ENCODE data around the gene KDM4C. TPM values are rescaled to one million over a fixed set of nuclear protein-coding genes. Genes with fewer than 3 reads are reported as not detected.
A peak's percentile ranks its signal among the peaks of the same experiment; 100 is the strongest.
"Not testable (repeated sequence)": the region's sequence is repeated elsewhere in the genome, so short reads cannot be mapped to it uniquely, and the experiment has no call there.

Gene KDM4C
- total and polyA plus RNA-seq, 4 donors, result 18.9 to 69.5 (median 29.1) TPM

GRCh38 chr9:6733257-6733656 lies 24.5 kb upstream of the KDM4C start:
- no peak overlapping the region for H3K4me3 ChIP-seq (ENCODE audit: low read depth, low read length)
- no peaks in the 10 kb centered on the region for H3K9me3 ChIP-seq (ENCODE audit: control insufficient read depth, insufficient read depth, low read length)
- no peaks in the 10 kb centered on the region for H3K36me3 ChIP-seq (ENCODE audit: control insufficient read depth, insufficient read depth, low read length)
- no peaks in the 10 kb centered on the region for H3K27me3 ChIP-seq (ENCODE audit: control insufficient read depth, insufficient read depth, low read length)
- no peak for DNase-seq (ENCODE audit: low read depth in 4 of 6, low spot score in 6 of 6)
- no peak overlapping the region for H3K27ac ChIP-seq (ENCODE audit: low read depth, low read length)
- WGBS (ENCODE audit: insufficient coverage), result 80% methylated on average over 1 of the region's 3 CpGs
- H3K4me1 ChIP-seq (ENCODE audit: control insufficient read depth, insufficient read depth, low read length), result no peaks in the 10 kb centered on the region

GRCh38 chr9:6733831-6734230 lies 23.9 kb upstream of the KDM4C start:
- H3K9me3 ChIP-seq (ENCODE audit: control insufficient read depth, insufficient read depth, low read length), result no peaks in the 10 kb centered on the region
- no peak overlapping the region for H3K27ac ChIP-seq (ENCODE audit: low read depth, low read length)
- 90% methylated on average over 6 of the region's 6 CpGs for WGBS (ENCODE audit: insufficient coverage)

GRCh38 chr9:6735422-6735821 lies 22.4 kb upstream of the KDM4C start:
- no peak for DNase-seq (ENCODE audit: low read depth in 4 of 6, low spot score in 6 of 6)
- Histone ChIP-seq H3K27me3 (ENCODE audit: control insufficient read depth, insufficient read depth, low read length) (no peaks in the 10 kb centered on the region), H3K4me1 (ENCODE audit: control insufficient read depth, insufficient read depth, low read length) (no peaks in the 10 kb centered on the region), H3K4me3 (ENCODE audit: low read depth, low read length) (no peak overlapping the region), H3K9me3 (ENCODE audit: control insufficient read depth, insufficient read depth, low read length) (no peaks in the 10 kb centered on the region), H3K27ac (ENCODE audit: low read depth, low read length) (no peak overlapping the region), H3K36me3 (ENCODE audit: control insufficient read depth, insufficient read depth, low read length) (no peaks in the 10 kb centered on the region)
- WGBS (ENCODE audit: insufficient coverage), result 92% methylated on average over 3 of the region's 3 CpGs

More at GRCh38 chr9:6733831-6734230, 23.9 kb upstream of the KDM4C start:
- Histone ChIP-seq H3K4me3 (ENCODE audit: low read depth, low read length) (no peak overlapping the region), H3K27me3 (ENCODE audit: control insufficient read depth, insufficient read depth, low read length) (no peaks in the 10 kb centered on the region), H3K4me1 (ENCODE audit: control insufficient read depth, insufficient read depth, low read length) (no peaks in the 10 kb centered on the region), H3K36me3 (ENCODE audit: control insufficient read depth, insufficient read depth, low read length) (no peaks in the 10 kb centered on the region)
- no peak for DNase-seq (ENCODE audit: low read depth in 4 of 6, low spot score in 6 of 6)

- no peaks in the 10 kb centered on the region for H3K9me3 ChIP-seq (ENCODE audit: control insufficient read depth, insufficient read depth, low read length)
- H3K27ac ChIP-seq (ENCODE audit: low read depth, low read length), result no peak overlapping the region
- DNase-seq (ENCODE audit: low read depth in 4 of 6, low spot score in 6 of 6), result peak in 2 of 6 donors; percentile 6 to 8
- no peak overlapping the region for H3K4me3 ChIP-seq (ENCODE audit: low read depth, low read length)
- H3K36me3 ChIP-seq (ENCODE audit: control insufficient read depth, insufficient read depth, low read length), result no peaks in the 10 kb centered on the region
- no peaks in the 10 kb centered on the region for H3K4me1 ChIP-seq (ENCODE audit: control insufficient read depth, insufficient read depth, low read length)
- H3K27me3 ChIP-seq (ENCODE audit: control insufficient read depth, insufficient read depth, low read length), result no peaks in the 10 kb centered on the region
- WGBS (ENCODE audit: insufficient coverage), result no CpG with 5 or more reads among the region's 1 CpG
Observed at GRCh38 chr9:6739218-6739617, 18.6 kb upstream of the KDM4C start.

GRCh38 chr9:6748861-6749260 lies 8.9 kb upstream of the KDM4C start:
- not testable (repeated sequence) for H3K27ac ChIP-seq (ENCODE audit: low read depth, low read length); H3K9me3 ChIP-seq (ENCODE audit: control insufficient read depth, insufficient read depth, low read length); DNase-seq (ENCODE audit: low read depth in 4 of 6, low spot score in 6 of 6); H3K36me3 ChIP-seq (ENCODE audit: control insufficient read depth, insufficient read depth, low read length); H3K4me1 ChIP-seq (ENCODE audit: control insufficient read depth, insufficient read depth, low read length); H3K4me3 ChIP-seq (ENCODE audit: low read depth, low read length); H3K27me3 ChIP-seq (ENCODE audit: control insufficient read depth, insufficient read depth, low read length)
- 100% methylated on average over 4 of the region's 9 CpGs for WGBS (ENCODE audit: insufficient coverage)

- H3K27me3 ChIP-seq (ENCODE audit: control insufficient read depth, insufficient read depth, low read length); H3K9me3 ChIP-seq (ENCODE audit: control insufficient read depth, insufficient read depth, low read length); H3K36me3 ChIP-seq (ENCODE audit: control insufficient read depth, insufficient read depth, low read length); H3K4me3 ChIP-seq (ENCODE audit: low read depth, low read length); DNase-seq (ENCODE audit: low read depth in 4 of 6, low spot score in 6 of 6); H3K27ac ChIP-seq (ENCODE audit: low read depth, low read length); H3K4me1 ChIP-seq (ENCODE audit: control insufficient read depth, insufficient read depth, low read length): not testable (repeated sequence)
- 96% methylated on average over 10 of the region's 10 CpGs for WGBS (ENCODE audit: insufficient coverage)
Observed at GRCh38 chr9:6754861-6755260, 2.9 kb upstream of the KDM4C start.

GRCh38 chr9:6757132-6757455 lies 679 bp upstream of the KDM4C start:
- Histone ChIP-seq H3K27me3 (ENCODE audit: control insufficient read depth, insufficient read depth, low read length) (no peaks in the 10 kb centered on the region), H3K27ac (ENCODE audit: low read depth, low read length) (peak overlapping the region; percentile 99), H3K9me3 (ENCODE audit: control insufficient read depth, insufficient read depth, low read length) (no peaks in the 10 kb centered on the region), H3K4me1 (ENCODE audit: control insufficient read depth, insufficient read depth, low read length) (peaks cover 3% of the 10 kb centered on the region), H3K36me3 (ENCODE audit: control insufficient read depth, insufficient read depth, low read length) (no peaks in the 10 kb centered on the region), H3K4me3 (ENCODE audit: low read depth, low read length) (peak overlapping the region; percentile 89)
- under 1% methylated on average over 14 of the region's 14 CpGs for WGBS (ENCODE audit: insufficient coverage)
- DNase-seq (ENCODE audit: low read depth in 4 of 6, low spot score in 6 of 6), result peak in 2 of 6 donors; percentile 39 to 78

- under 1% methylated on average over 35 of the region's 35 CpGs for whole genome bisulfite sequencing (ENCODE audit: insufficient coverage)
- no peak for DNase-seq (ENCODE audit: low read depth in 4 of 6, low spot score in 6 of 6)
Observed at GRCh38 chr9:6758248-6758497, 400 bp downstream of the KDM4C start.

GRCh38 chr9:6758498-6759184 lies 868 bp downstream of the KDM4C start:
- under 1% methylated on average over 39 of the region's 42 CpGs for WGBS (ENCODE audit: insufficient coverage)
- Histone ChIP-seq H3K27me3 (ENCODE audit: control insufficient read depth, insufficient read depth, low read length) (no peaks in the 10 kb centered on the region), H3K9me3 (ENCODE audit: control insufficient read depth, insufficient read depth, low read length) (peaks cover 1% of the 10 kb centered on the region), H3K4me3 (ENCODE audit: low read depth, low read length) (peak overlapping the region; percentile 89), H3K36me3 (ENCODE audit: control insufficient read depth, insufficient read depth, low read length) (no peaks in the 10 kb centered on the region), H3K27ac (ENCODE audit: low read depth, low read length) (peak overlapping the region; percentile 99), H3K4me1 (ENCODE audit: control insufficient read depth, insufficient read depth, low read length) (peaks cover 3% of the 10 kb centered on the region)
- DNase-seq (ENCODE audit: low read depth in 4 of 6, low spot score in 6 of 6), result peak in 5 of 6 donors; percentile 29 to 79 (median 59)

More at GRCh38 chr9:6758248-6758497, 400 bp downstream of the KDM4C start:
- no peaks in the 10 kb centered on the region for H3K36me3 ChIP-seq (ENCODE audit: control insufficient read depth, insufficient read depth, low read length)
- peak overlapping the region; percentile 99 for H3K27ac ChIP-seq (ENCODE audit: low read depth, low read length)
- peaks cover 3% of the 10 kb centered on the region for H3K4me1 ChIP-seq (ENCODE audit: control insufficient read depth, insufficient read depth, low read length)
- no peaks in the 10 kb centered on the region for H3K9me3 ChIP-seq (ENCODE audit: control insufficient read depth, insufficient read depth, low read length)
- H3K27me3 ChIP-seq (ENCODE audit: control insufficient read depth, insufficient read depth, low read length), result no peaks in the 10 kb centered on the region
- H3K4me3 ChIP-seq (ENCODE audit: low read depth, low read length), result peak overlapping the region; percentile 89

GRCh38 chr9:6759185-6759977 lies 1.6 kb downstream of the KDM4C start:
- 48% methylated on average over 12 of the region's 27 CpGs for WGBS (ENCODE audit: insufficient coverage)
- no peaks in the 10 kb centered on the region for H3K27me3 ChIP-seq (ENCODE audit: control insufficient read depth, insufficient read depth, low read length)
- H3K36me3 ChIP-seq (ENCODE audit: control insufficient read depth, insufficient read depth, low read length), result no peaks in the 10 kb centered on the region
- peak overlapping the region; percentile 99 for H3K27ac ChIP-seq (ENCODE audit: low read depth, low read length)
- peaks cover 1% of the 10 kb centered on the region for H3K9me3 ChIP-seq (ENCODE audit: control insufficient read depth, insufficient read depth, low read length)
- peak in 2 of 6 donors; percentile 28 to 39 for DNase-seq (ENCODE audit: low read depth in 4 of 6, low spot score in 6 of 6)
- peaks cover 3% of the 10 kb centered on the region for H3K4me1 ChIP-seq (ENCODE audit: control insufficient read depth, insufficient read depth, low read length)
- H3K4me3 ChIP-seq (ENCODE audit: low read depth, low read length), result peak overlapping the region; percentile 89
